ENCODE measurements around the gene ACCSL.

- no peak for TF ChIP-seq EZH2 (IDR thresholded peaks at IDR 0.05; ENCODE audit: low read length)
- no peak for TF ChIP-seq CTCF (optimal IDR thresholded peaks at IDR 0.05 in 1 of 3, IDR thresholded peaks at IDR 0.05 in 1 of 3, conservative IDR thresholded peaks at IDR 0.05 in 1 of 3; ENCODE audit: extremely low read depth in 1 of 3, insufficient read depth in 2 of 3, low read length in 3 of 3)
Measured at GRCh38 chr11:44083433-44083832, 35.7 kb downstream of the ACCSL start.
